ENCODE measurements around the gene CDK2AP2.

- TF ChIP-seq, protein P1, sequence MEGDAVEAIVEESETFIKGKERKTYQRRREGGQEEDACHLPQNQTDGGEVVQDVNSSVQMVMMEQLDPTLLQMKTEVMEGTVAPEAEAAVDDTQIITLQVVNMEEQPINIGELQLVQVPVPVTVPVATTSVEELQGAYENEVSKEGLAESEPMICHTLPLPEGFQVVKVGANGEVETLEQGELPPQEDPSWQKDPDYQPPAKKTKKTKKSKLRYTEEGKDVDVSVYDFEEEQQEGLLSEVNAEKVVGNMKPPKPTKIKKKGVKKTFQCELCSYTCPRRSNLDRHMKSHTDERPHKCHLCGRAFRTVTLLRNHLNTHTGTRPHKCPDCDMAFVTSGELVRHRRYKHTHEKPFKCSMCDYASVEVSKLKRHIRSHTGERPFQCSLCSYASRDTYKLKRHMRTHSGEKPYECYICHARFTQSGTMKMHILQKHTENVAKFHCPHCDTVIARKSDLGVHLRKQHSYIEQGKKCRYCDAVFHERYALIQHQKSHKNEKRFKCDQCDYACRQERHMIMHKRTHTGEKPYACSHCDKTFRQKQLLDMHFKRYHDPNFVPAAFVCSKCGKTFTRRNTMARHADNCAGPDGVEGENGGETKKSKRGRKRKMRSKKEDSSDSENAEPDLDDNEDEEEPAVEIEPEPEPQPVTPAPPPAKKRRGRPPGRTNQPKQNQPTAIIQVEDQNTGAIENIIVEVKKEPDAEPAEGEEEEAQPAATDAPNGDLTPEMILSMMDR (IDR thresholded peaks at IDR 0.05; ENCODE audit: insufficient read depth, low read length, poor library complexity, severe bottlenecking): no peak
- no peak for TF ChIP-seq EZH2phosphoT487 (conservative IDR thresholded peaks at IDR 0.05; ENCODE audit: low read length)
These were observed 14.2 kb downstream of the CDK2AP2 start for GRCh38 chr11:67493548-67494370.
